Hepatocyte (in vitro differentiated cells): Measurements from ENCODE around the gene ZNF462. TPM values are rescaled to one million over a fixed set of nuclear protein-coding genes. Genes with fewer than 3 reads are reported as not detected.

Experiments
- DNase-seq: peaks from one replicate; pipeline ENCODE4 v3.0.0-alpha.2; 2016; ENCODE audit warnings: low spot score
- H2AFZ ChIP-seq: fragments of 200-600 bp; sonication (generic); 2 replicates; pipeline ENCODE4 v1.6.0; 2016; ENCODE audit warnings: antibody characterized with exemption, mild to moderate bottlenecking
- H3K27ac ChIP-seq: fragments of 200-600 bp; sonication (generic); 2 replicates; pipeline ENCODE4 v1.5.1; 2016; ENCODE audit warnings: mild to moderate bottlenecking
- H3K27me3 ChIP-seq: fragments of 200-600 bp; sonication (generic); 2 replicates; pipeline ENCODE4 v1.6.1; 2016
- H3K36me3 ChIP-seq: fragments of 200-600 bp; sonication (generic); replicated peaks from 2 replicates; pipeline ENCODE4 v1.5.1; 2016; ENCODE audit warnings: low read depth; ENCODE audit not compliant: insufficient read depth
- H3K4me1 ChIP-seq: fragments of 200-600 bp; sonication (generic); 2 replicates; pipeline ENCODE4 v1.5.1; 2016; ENCODE audit warnings: mild to moderate bottlenecking, moderate library complexity; ENCODE audit not compliant: insufficient read depth
- H3K4me2 ChIP-seq: fragments of 200-600 bp; sonication (generic); 2 replicates; pipeline ENCODE4 v1.6.0; 2016
- H3K4me3 ChIP-seq: fragments of 200-600 bp; sonication (generic); 2 replicates; pipeline ENCODE4 v1.5.1; 2016; ENCODE audit warnings: mild to moderate bottlenecking
- H3K79me2 ChIP-seq: fragments of 200-600 bp; sonication (generic); 2 replicates; pipeline ENCODE4 v1.6.0; 2017; ENCODE audit warnings: mild to moderate bottlenecking
- H3K9me2 ChIP-seq: fragments of 200-600 bp; sonication (generic); replicated peaks from 2 replicates; pipeline ENCODE4 v1.6.0; 2017; ENCODE audit warnings: mild to moderate bottlenecking; ENCODE audit not compliant: insufficient read depth
- H3K9me3 ChIP-seq: fragments of 200-600 bp; sonication (generic); 2 replicates; pipeline ENCODE4 v1.5.1; 2016; ENCODE audit warnings: low read depth, mild to moderate bottlenecking
- H4K20me1 ChIP-seq: fragments of 200-600 bp; sonication (generic); 2 replicates; pipeline ENCODE4 v1.6.0; 2016; ENCODE audit warnings: mild to moderate bottlenecking; ENCODE audit not compliant: insufficient read depth, poor library complexity, severe bottlenecking
- EZH2 ChIP-seq: fragments of 200-600 bp; sonication (generic); IDR thresholded peaks from 2 replicates; pipeline ENCODE4 v1.6.1; 2016; ENCODE audit warnings: antibody characterized with exemption, mild to moderate bottlenecking, borderline replicate concordance
- EZH2phosphoT487 ChIP-seq: fragments of 200-600 bp; sonication (generic); IDR thresholded peaks from one replicate; pipeline ENCODE4 v1.6.1; 2018; ENCODE audit warnings: antibody characterized with exemption, mild to moderate bottlenecking, low read depth, moderate library complexity; ENCODE audit not compliant: unreplicated experiment, severe bottlenecking
- WGBS: methylation state at CpG from one replicate; pipeline ENCODE4 v1.1.6; 2016; ENCODE audit warnings: low lambda C conversion rate; ENCODE audit errors: missing lambda C conversion rate; 5-methylcytosine and 5-hydroxymethylcytosine counted together
- polyA plus RNA-seq: library from polyadenylated mRNA; unstranded; fragments of >200 nt; fragmentation: Nextera tagmentation; extraction: Ambion mirVana; gene quantifications from 2 replicates; pipeline ENCODE4 v1.2.1, GENCODE V29; 2016
- total RNA-seq: library from RNA; depleted of rRNA; stranded (reverse); fragments of >200 nt; gene quantifications from 2 replicates; pipeline ENCODE4 v1.2.3, GENCODE V29; 2014
- TF ChIP-seq, protein P1 (sequence below): fragments of 200-600 bp; sonication (generic); IDR thresholded peaks from 2 replicates; pipeline ENCODE4 v1.5.1; 2016; ENCODE audit warnings: antibody characterized with exemption, mild to moderate bottlenecking; ENCODE audit not compliant: poor library complexity

Gene ZNF462
- total and polyA plus RNA-seq, 2 experiments from 2014 or later = 7.8 to 27.5 TPM

DNA sequence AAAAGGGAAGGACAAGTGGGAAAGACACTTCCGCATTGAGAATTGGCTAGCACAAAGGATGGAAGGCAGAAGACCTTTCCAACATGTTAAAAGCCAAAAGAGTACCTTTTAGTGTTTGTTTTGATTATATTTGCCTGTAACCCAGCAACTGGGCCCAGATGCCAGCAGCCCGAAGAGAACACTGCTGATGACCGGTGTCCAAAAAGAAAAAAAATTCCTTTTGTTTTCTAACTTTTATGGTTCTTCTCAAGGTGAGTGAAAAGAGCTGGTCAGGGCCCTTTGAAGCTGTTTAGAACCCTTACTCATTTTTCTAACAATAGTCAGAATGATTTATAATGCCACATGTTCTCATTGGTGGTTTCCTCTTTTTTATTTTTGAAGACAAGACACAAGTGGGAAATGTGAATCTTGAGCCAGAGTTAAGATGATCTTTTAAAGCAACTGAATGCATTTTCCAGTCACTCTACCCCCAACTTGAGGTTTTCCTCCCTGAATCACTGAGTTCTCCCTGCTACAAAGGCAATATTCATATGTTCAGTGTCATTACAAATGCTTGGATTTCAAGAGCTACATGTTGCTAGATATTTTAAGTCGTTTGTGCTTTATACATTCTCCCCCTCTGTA, 32.3 kb upstream of the ZNF462 start:
- H2AFZ ChIP-seq = no peak overlapping the region
- H3K9me3 ChIP-seq = no peaks in the 10 kb centered on the region
- TF ChIP-seq, protein P1, sequence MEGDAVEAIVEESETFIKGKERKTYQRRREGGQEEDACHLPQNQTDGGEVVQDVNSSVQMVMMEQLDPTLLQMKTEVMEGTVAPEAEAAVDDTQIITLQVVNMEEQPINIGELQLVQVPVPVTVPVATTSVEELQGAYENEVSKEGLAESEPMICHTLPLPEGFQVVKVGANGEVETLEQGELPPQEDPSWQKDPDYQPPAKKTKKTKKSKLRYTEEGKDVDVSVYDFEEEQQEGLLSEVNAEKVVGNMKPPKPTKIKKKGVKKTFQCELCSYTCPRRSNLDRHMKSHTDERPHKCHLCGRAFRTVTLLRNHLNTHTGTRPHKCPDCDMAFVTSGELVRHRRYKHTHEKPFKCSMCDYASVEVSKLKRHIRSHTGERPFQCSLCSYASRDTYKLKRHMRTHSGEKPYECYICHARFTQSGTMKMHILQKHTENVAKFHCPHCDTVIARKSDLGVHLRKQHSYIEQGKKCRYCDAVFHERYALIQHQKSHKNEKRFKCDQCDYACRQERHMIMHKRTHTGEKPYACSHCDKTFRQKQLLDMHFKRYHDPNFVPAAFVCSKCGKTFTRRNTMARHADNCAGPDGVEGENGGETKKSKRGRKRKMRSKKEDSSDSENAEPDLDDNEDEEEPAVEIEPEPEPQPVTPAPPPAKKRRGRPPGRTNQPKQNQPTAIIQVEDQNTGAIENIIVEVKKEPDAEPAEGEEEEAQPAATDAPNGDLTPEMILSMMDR = no peak
- no peak for TF ChIP-seq EZH2
- TF ChIP-seq EZH2phosphoT487 = no peak
- no peaks in the 10 kb centered on the region for H3K36me3 ChIP-seq
- no peaks in the 10 kb centered on the region for H3K4me1 ChIP-seq
- no peak overlapping the region for H3K4me2 ChIP-seq
- H3K27ac ChIP-seq = peak overlapping the region; percentile 20
- no peak for DNase-seq
- H4K20me1 ChIP-seq = no peaks in the 10 kb centered on the region
- no peaks in the 10 kb centered on the region for H3K9me2 ChIP-seq
- no peaks in the 10 kb centered on the region for H3K79me2 ChIP-seq
- H3K4me3 ChIP-seq = no peak overlapping the region
- 67% methylated on average over 4 of the region's 4 CpGs for WGBS
- no peaks in the 10 kb centered on the region for H3K27me3 ChIP-seq

DNA sequence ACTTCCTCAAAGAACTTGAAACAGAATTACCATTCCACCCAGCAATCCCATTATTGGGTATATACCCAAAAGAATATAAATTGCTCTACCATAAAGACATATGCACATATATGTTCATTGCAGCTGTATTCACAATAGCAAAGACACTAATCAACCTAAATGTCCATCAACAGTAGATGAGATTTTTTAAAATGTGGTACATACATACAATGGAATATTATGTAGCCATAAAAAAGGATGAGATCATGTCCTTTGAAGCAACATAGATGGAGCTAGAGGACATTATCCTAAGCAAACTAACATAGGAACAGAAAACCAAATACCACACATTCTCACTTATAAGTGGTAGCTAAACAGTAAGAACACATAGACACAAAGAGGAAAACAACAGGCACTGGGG, 28.1 kb upstream of the ZNF462 start:
- Histone ChIP-seq H3K4me2 (no peak overlapping the region), H3K79me2 (no peaks in the 10 kb centered on the region), H3K27ac (no peak overlapping the region), H3K27me3 (no peaks in the 10 kb centered on the region), H3K9me2 (no peaks in the 10 kb centered on the region), H3K9me3 (no peaks in the 10 kb centered on the region), H2AFZ (no peak overlapping the region), H3K36me3 (no peaks in the 10 kb centered on the region), H3K4me1 (no peaks in the 10 kb centered on the region), H4K20me1 (no peaks in the 10 kb centered on the region), H3K4me3 (no peak overlapping the region)
- TF ChIP-seq EZH2phosphoT487 (no peak), EZH2 (no peak)
- TF ChIP-seq, protein P1 = no peak
- no peak for DNase-seq

DNA sequence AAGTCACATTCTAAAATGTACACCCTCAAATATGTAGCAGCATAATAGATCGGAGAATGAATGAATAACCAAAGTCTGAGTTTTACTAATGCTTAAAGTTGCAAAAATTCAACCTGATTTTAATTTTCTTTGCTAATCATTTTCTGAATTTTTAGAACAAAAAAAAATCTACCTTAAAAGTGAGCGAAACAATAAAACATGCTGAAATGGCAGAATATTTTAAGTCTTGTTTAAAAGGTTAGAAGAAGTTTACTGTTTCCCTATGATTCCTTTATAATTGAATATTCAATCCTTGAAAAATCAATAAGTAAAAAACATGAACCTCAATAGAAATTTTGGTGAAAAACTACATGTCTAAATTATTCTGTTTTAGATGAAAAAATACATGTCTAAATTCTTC, 27.1 kb upstream of the ZNF462 start:
- H3K9me2 ChIP-seq = no peaks in the 10 kb centered on the region
- WGBS = 91% methylated on average over 2 of the region's 2 CpGs
- no peaks in the 10 kb centered on the region for H3K36me3 ChIP-seq
- no peaks in the 10 kb centered on the region for H3K79me2 ChIP-seq
- H4K20me1 ChIP-seq = no peaks in the 10 kb centered on the region
- no peak overlapping the region for H3K27ac ChIP-seq
- DNase-seq = no peak
- TF ChIP-seq EZH2phosphoT487 (no peak), EZH2 (no peak)
- no peaks in the 10 kb centered on the region for H3K27me3 ChIP-seq
- no peak overlapping the region for H3K4me3 ChIP-seq
- H2AFZ ChIP-seq = no peak overlapping the region
- no peaks in the 10 kb centered on the region for H3K4me1 ChIP-seq
- no peaks in the 10 kb centered on the region for H3K9me3 ChIP-seq
- H3K4me2 ChIP-seq = no peak overlapping the region

DNA sequence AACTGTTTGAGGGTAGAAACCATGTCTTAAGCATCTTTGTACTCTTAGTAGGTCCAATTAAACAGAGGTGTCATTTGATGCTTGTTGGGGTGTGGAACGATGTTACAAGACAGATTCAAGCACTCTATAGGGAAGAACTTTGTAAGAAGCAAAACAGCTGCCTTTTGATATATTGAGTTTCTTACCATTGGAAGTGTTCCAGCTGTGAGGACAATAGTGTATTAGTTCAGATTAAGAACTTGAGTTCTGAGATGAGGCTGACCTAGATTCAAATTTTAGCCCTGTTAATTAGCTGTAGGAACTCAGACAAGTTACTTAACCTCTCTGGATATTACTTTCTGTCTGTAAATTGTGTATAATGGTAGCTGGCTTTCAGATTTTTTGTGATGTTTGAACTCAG, 19.6 kb upstream of the ZNF462 start:
- no peak overlapping the region for H3K4me2 ChIP-seq
- no peaks in the 10 kb centered on the region for H3K36me3 ChIP-seq
- H4K20me1 ChIP-seq = no peaks in the 10 kb centered on the region
- no peaks in the 10 kb centered on the region for H3K4me1 ChIP-seq
- H3K4me3 ChIP-seq = no peak overlapping the region
- no peaks in the 10 kb centered on the region for H3K27me3 ChIP-seq
- no peak overlapping the region for H2AFZ ChIP-seq
- TF ChIP-seq, protein P1 = no peak
- TF ChIP-seq EZH2 = no peak
- no peak for TF ChIP-seq EZH2phosphoT487
- H3K27ac ChIP-seq = no peak overlapping the region
- no peaks in the 10 kb centered on the region for H3K79me2 ChIP-seq
- WGBS = 84% methylated on average over 1 of the region's 1 CpG
- no peak for DNase-seq
- H3K9me2 ChIP-seq = no peaks in the 10 kb centered on the region
- H3K9me3 ChIP-seq = no peaks in the 10 kb centered on the region
